Stimulated activated naive CD8-positive, alpha-beta T cell treated with anti-CD3 and anti-CD28 coated beads, Interleukin-15, Interleukin-2, amounts not matched to agents 100 ng/mL and 50 ng/mL, for 24 hours (primary cell): Measurements from ENCODE around the gene FBH1.
A peak's percentile ranks its signal among the peaks of the same experiment; 100 is the strongest.
"Not testable (repeated sequence)": the region's sequence is repeated elsewhere in the genome, so short reads cannot be mapped to it uniquely, and the experiment has no call there.

Experiments
- H3K27ac Mint-ChIP-seq: one replicate; pipeline ENCODE4 v1.8.0; 2021; ENCODE audit warnings: mild to moderate bottlenecking, mixed read lengths
- H3K27me3 Mint-ChIP-seq: one replicate; pipeline ENCODE4 v1.8.0; 2021; ENCODE audit warnings: mixed read lengths
- H3K36me3 Mint-ChIP-seq: one replicate; pipeline ENCODE4 v1.8.0; 2021; ENCODE audit warnings: low read depth, mixed read lengths
- H3K4me1 Mint-ChIP-seq: one replicate; pipeline ENCODE4 v1.8.0; 2021; ENCODE audit warnings: low read depth, mixed read lengths
- H3K4me3 Mint-ChIP-seq: one replicate; pipeline ENCODE4 v1.8.0; 2021; ENCODE audit warnings: mild to moderate bottlenecking, mixed read lengths
- H3K9me3 Mint-ChIP-seq: one replicate; pipeline ENCODE4 v1.8.0; 2021; ENCODE audit warnings: mixed read lengths

The FBH1 gene

DNA sequence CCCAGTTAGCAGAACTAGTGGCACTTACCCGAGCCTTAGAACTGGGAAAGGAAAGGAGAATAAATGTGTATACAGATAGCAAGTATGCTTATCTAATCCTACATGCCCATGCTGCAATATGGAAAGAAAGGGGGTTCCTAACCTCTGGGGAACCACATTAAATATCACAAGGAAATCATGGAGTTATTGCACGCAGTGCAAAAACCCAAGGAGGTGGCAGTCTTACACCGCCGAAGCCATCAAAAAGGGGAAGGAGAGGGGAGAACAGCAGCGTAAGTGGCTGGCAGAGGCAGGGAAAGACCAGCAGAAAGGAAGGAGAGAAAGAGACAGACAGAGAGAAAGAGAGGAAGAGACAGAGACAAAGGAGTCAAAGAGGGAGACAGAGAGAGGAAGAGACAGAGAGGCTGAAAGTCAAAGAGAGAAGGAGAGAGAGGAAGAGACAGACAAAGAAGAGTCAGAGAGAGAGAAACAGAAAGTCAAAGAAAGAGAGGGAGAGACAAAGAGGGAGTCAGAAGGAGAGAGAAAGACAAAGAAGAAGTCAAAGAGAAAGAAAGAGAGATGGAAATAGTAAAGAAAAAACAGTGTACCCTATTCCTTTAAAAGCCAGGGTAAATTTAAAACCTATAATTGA is 23.5 kb upstream of the FBH1 start:
- not testable (repeated sequence) for H3K27ac Mint-ChIP-seq, H3K9me3 Mint-ChIP-seq, H3K27me3 Mint-ChIP-seq
- peaks cover 21% of the 10 kb centered on the region for H3K36me3 Mint-ChIP-seq
- H3K4me3 Mint-ChIP-seq = peak overlapping the region; percentile 1
- peaks cover 10% of the 10 kb centered on the region for H3K4me1 Mint-ChIP-seq

- H3K9me3 Mint-ChIP-seq, H3K4me3 Mint-ChIP-seq: not testable (repeated sequence)
- H3K36me3 Mint-ChIP-seq = peaks cover 22% of the 10 kb centered on the region
Measured at GRCh38 chr10:5867091-5867615, 22.9 kb upstream of the FBH1 start.

DNA sequence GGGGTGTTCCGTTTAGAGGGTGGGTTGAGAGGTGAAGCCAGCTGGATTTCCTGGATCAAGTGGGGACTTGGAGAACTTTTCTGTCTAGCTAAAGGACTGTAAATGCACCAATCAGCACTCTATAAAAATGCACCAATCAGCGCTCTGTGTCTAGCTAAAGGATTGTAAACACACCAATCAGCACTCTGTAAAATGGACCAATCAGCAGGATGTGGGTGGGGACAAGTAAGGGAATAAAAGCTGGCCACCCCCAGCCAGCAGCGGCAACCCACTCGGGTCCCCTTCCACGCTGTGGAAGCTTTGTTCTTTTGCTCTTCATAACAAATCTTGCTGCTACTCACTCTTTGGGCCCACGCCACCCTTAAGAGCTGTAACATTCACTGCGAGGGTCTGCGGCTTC is 21.7 kb upstream of the FBH1 start:
- H3K4me1 Mint-ChIP-seq, H3K27ac Mint-ChIP-seq, H3K4me3 Mint-ChIP-seq, H3K9me3 Mint-ChIP-seq, H3K27me3 Mint-ChIP-seq: not testable (repeated sequence)
- H3K36me3 Mint-ChIP-seq = peaks cover 20% of the 10 kb centered on the region

More at GRCh38 chr10:5867091-5867615, 22.9 kb upstream of the FBH1 start:
- not testable (repeated sequence) for H3K27me3 Mint-ChIP-seq, H3K27ac Mint-ChIP-seq, H3K4me1 Mint-ChIP-seq

DNA sequence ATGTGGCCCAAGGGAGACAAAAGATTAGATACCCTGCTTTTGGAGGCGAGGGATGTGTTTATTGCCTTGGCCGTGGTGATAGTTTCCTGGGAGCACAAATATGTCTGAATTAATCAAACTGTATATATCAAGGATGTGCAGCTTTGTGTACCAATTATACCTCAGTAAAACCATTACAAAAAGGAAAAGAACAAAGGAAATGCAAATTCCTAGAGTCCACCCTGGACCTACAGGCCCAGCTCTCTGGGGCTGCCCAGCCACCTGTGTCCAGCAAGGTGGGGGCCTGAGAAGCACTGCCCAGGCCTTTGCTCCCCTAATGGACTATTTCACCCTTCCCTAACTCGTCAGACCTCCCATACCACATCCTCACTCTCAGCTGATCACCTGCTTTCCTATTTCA is 20.9 kb upstream of the FBH1 start:
- no peaks in the 10 kb centered on the region for H3K27me3 Mint-ChIP-seq
- H3K4me1 Mint-ChIP-seq = peaks cover 14% of the 10 kb centered on the region
- H3K9me3 Mint-ChIP-seq = no peaks in the 10 kb centered on the region
- no peak overlapping the region for H3K27ac Mint-ChIP-seq
- peaks cover 17% of the 10 kb centered on the region for H3K36me3 Mint-ChIP-seq
- no peak overlapping the region for H3K4me3 Mint-ChIP-seq

GRCh38 chr10:5871596-5871995 is 18.4 kb upstream of the FBH1 start:
- Mint-ChIP-seq H3K4me3 (no peak overlapping the region), H3K27me3 (no peaks in the 10 kb centered on the region), H3K36me3 (peaks cover 31% of the 10 kb centered on the region), H3K4me1 (peaks cover 9% of the 10 kb centered on the region), H3K9me3 (no peaks in the 10 kb centered on the region), H3K27ac (peak overlapping the region; percentile 71)

DNA sequence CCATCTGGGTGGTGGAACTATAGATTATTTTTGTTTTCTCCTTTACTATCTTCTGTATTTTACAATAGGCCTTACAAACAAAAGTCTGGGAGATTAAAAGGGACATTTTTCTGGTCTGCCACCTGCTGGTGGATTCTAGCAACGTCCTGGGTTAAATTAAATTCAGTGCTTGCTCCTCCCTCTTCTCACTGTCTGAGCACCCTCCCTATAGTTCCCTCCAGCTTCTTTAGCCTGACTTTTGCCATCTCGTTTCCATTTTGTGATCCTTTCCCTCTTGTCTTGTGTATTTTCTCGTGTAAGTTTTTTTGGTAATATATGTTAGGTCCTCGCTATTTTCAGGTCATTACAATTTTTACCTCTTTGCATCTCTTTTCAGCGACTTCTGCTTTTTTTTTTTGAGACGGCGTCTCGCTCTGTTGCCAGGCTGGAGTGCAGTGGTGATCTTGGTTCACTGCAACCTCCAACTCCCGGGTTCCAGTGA is 16.5 kb upstream of the FBH1 start:
- Mint-ChIP-seq H3K27me3 (no peaks in the 10 kb centered on the region), H3K4me3 (peak overlapping the region; percentile 58), H3K27ac (peak overlapping the region; percentile 78)

DNA sequence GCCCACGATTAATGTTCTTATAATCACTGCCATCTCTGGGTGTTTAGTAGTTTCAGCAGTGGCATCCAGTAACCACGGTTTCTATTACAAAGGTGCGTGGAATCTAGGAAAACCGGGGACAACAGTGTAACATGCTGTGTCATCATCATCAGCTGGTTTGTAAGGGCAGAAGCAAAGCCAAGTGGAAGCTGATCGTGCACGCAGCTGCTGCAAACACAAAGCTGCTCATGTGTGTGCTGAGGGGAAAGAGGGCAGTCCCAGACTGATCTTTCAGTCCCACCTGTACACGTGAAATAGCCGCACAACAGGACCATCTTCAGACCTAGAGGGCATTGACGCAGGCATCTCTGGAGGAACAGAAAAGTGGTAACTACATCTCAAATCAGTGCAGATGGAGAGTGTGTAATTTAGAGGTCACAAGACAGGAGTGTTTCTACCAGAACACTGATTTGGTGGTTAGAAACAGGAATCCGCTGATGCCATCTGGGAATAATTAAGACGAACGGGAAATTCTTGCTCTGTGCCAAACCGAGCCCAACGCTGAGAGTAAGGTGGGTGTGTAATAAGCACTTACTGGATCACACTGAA is 13.8 kb upstream of the FBH1 start:
- H3K4me1 Mint-ChIP-seq = peaks cover 7% of the 10 kb centered on the region
- H3K36me3 Mint-ChIP-seq = peaks cover 38% of the 10 kb centered on the region
- H3K4me3 Mint-ChIP-seq = no peak overlapping the region
- H3K9me3 Mint-ChIP-seq = no peaks in the 10 kb centered on the region
- H3K27me3 Mint-ChIP-seq = no peaks in the 10 kb centered on the region
- H3K27ac Mint-ChIP-seq = no peak overlapping the region

More for the DNA sequence above, 16.5 kb upstream of the FBH1 start:
- Mint-ChIP-seq H3K36me3 (peaks cover 43% of the 10 kb centered on the region), H3K4me1 (peaks cover 7% of the 10 kb centered on the region), H3K9me3 (no peaks in the 10 kb centered on the region)

GRCh38 chr10:5877041-5877440 is 13.0 kb upstream of the FBH1 start:
- H3K27me3 Mint-ChIP-seq, H3K4me3 Mint-ChIP-seq, H3K27ac Mint-ChIP-seq, H3K4me1 Mint-ChIP-seq, H3K9me3 Mint-ChIP-seq: not testable (repeated sequence)
- H3K36me3 Mint-ChIP-seq = peaks cover 37% of the 10 kb centered on the region

- Mint-ChIP-seq H3K4me3 (no peak overlapping the region), H3K27ac (no peak overlapping the region), H3K4me1 (peaks cover 9% of the 10 kb centered on the region), H3K9me3 (no peaks in the 10 kb centered on the region), H3K27me3 (no peaks in the 10 kb centered on the region), H3K36me3 (peaks cover 53% of the 10 kb centered on the region)
Measured at GRCh38 chr10:5882961-5883360, 7.1 kb upstream of the FBH1 start.

- H3K36me3 Mint-ChIP-seq = peaks cover 52% of the 10 kb centered on the region
- H3K27me3 Mint-ChIP-seq = no peaks in the 10 kb centered on the region
- H3K4me3 Mint-ChIP-seq = no peak overlapping the region
- no peaks in the 10 kb centered on the region for H3K9me3 Mint-ChIP-seq
- peaks cover 20% of the 10 kb centered on the region for H3K4me1 Mint-ChIP-seq
- H3K27ac Mint-ChIP-seq = no peak overlapping the region
Measured at GRCh38 chr10:5885619-5886018, 4.4 kb upstream of the FBH1 start.

- H3K4me3 Mint-ChIP-seq = peak overlapping the region; percentile 21
- H3K36me3 Mint-ChIP-seq = peaks cover 56% of the 10 kb centered on the region
- H3K27me3 Mint-ChIP-seq = no peaks in the 10 kb centered on the region
- H3K9me3 Mint-ChIP-seq = no peaks in the 10 kb centered on the region
- no peak overlapping the region for H3K27ac Mint-ChIP-seq
- H3K4me1 Mint-ChIP-seq = peaks cover 35% of the 10 kb centered on the region
Measured at GRCh38 chr10:5887029-5887428, 3.0 kb upstream of the FBH1 start.

GRCh38 chr10:5887641-5888040 is 2.4 kb upstream of the FBH1 start:
- H3K9me3 Mint-ChIP-seq = no peaks in the 10 kb centered on the region
- H3K4me3 Mint-ChIP-seq = peak overlapping the region; percentile 91
- no peak overlapping the region for H3K27ac Mint-ChIP-seq
- peaks cover 41% of the 10 kb centered on the region for H3K4me1 Mint-ChIP-seq
- H3K27me3 Mint-ChIP-seq = no peaks in the 10 kb centered on the region
- peaks cover 56% of the 10 kb centered on the region for H3K36me3 Mint-ChIP-seq

DNA sequence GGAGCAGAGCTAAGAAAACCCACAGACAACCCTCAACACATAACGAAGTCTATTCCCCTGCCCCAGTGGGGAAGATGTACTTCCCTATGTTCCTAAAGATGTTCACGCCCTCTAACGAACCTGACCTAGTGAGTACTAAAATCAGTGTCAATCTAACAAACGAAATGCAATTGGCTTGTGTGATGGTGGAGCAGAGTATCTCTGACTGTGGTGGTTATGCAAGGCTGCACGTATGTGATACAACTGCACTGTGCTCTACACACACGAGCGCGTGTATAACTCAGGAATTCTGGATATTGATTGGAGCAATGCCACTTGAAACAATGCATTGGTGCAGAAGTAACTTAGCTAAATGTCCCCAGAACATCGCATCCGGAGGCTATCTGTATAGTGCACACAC is 1.7 kb upstream of the FBH1 start:
- Mint-ChIP-seq H3K27ac (peak overlapping the region; percentile 73), H3K9me3 (no peaks in the 10 kb centered on the region), H3K27me3 (no peaks in the 10 kb centered on the region), H3K4me3 (peak overlapping the region; percentile 91), H3K4me1 (peaks cover 44% of the 10 kb centered on the region), H3K36me3 (peaks cover 53% of the 10 kb centered on the region)

DNA sequence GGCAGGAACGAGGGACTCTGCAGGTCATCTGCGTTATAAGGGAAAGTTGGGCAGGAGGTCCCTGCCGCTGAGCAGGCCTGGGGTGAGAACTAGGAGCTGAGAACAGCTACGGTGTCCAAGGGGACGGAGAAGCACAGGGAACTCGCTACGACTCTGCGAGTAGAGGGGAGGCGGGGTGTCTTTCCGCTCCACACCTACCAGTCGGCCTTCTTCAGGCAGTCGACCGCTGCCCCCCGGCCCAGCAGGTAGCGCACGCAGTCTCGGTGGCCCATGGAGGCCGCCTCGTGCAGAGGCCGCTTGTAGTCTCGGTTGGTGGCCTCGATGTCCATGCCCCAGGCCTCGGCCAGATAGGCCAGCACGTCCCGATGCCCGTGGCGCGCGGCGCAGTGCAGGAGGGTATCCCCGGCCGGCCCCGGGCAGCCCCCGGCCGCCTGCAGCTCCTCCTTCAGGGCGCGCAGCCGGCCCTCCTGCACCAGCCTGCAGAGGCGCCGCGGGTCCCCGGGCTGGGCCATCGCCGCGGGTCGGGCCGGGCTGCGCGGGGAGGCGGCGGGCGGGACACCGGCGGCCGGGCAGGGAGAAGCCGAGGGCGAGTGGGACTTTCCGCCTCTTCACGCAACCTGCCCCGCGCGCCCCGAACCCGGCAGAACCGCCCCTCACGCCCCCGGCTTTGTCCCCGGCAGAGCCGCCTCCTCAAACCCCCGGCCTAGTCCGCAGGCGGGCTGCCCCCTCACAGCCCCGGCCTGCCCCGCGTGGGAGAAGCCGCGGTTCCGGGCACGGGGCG is 1.0 kb upstream of the FBH1 start:
- peak overlapping the region; percentile 91 for H3K4me3 Mint-ChIP-seq
- no peaks in the 10 kb centered on the region for H3K9me3 Mint-ChIP-seq
- H3K27me3 Mint-ChIP-seq = no peaks in the 10 kb centered on the region
- peaks cover 50% of the 10 kb centered on the region for H3K4me1 Mint-ChIP-seq
- H3K27ac Mint-ChIP-seq = peak overlapping the region; percentile 73
- peaks cover 54% of the 10 kb centered on the region for H3K36me3 Mint-ChIP-seq

GRCh38 chr10:5890452-5890915 is 441 bp downstream of the FBH1 start:
- Mint-ChIP-seq H3K27ac (peak overlapping the region; percentile 82), H3K4me1 (peaks cover 64% of the 10 kb centered on the region), H3K4me3 (peak overlapping the region; percentile 93), H3K9me3 (no peaks in the 10 kb centered on the region), H3K36me3 (peaks cover 56% of the 10 kb centered on the region), H3K27me3 (no peaks in the 10 kb centered on the region)
